GM08714 (cell line): ENCODE data around the gene DENND5B.
A peak's percentile ranks its signal among the peaks of the same experiment; 100 is the strongest.

ENCODE experiments used
- H3K4me3 ChIP-seq: fragments of 200-500 bp; sonication (Bioruptor generic); 2 replicates; pipeline ENCODE4 v1.5.1; 2014; ENCODE audit warnings: mild to moderate bottlenecking, low read length, inconsistent platforms
- ZNF274 ChIP-seq: IDR thresholded peaks from 2 replicates; pipeline ENCODE4 v1.6.1; 2012; ENCODE audit warnings: mild to moderate bottlenecking, low read depth, low read length

The DENND5B gene

DNA sequence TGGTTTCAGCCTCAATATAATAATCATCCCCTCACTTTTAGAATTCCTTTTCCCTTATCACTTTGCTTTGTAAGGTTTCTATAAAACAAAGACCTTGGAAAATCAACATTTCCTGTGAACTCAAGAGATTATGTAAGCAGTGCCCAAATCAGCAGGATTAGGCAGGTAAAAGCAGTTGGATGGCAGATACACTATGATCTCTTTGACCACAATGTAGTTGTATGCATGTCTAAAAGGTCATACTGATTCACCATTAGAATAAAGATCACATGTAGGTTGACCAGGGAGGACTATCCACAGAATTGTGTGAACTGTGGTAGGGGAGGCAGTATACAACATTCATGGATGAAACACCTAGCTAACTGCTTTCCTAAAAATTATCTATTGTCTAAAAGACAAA, 57.5 kb downstream of the DENND5B start:
- TF ChIP-seq ZNF274: no peak
- H3K4me3 ChIP-seq: no peak overlapping the region

GRCh38 chr12:31531893-31532292, 59.0 kb downstream of the DENND5B start:
- no peak overlapping the region for H3K4me3 ChIP-seq
- no peak for TF ChIP-seq ZNF274

- TF ChIP-seq ZNF274: no peak
- H3K4me3 ChIP-seq: no peak overlapping the region
Observed at GRCh38 chr12:31528095-31528494, 62.8 kb downstream of the DENND5B start.

- no peak for TF ChIP-seq ZNF274
- H3K4me3 ChIP-seq: no peak overlapping the region
Observed at GRCh38 chr12:31527083-31527482, 63.9 kb downstream of the DENND5B start.

DNA sequence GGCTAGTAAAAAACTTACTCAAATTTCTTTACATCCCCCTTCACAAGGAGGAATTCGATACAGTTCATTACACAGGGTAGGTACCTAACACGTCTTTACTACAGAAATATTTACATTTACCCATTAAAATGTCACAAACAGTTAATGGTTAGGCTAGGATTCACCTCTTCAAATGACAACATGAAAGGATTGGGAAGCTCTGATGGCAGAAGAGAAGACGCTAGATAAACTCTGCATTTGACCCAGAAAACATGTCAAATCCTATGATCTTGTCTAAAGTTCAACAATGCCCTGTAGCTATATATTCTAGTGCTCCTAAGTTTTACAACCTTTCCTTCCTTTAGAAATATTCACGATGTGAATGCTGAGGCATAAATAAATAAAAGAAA, 64.8 kb downstream of the DENND5B start:
- no peak overlapping the region for H3K4me3 ChIP-seq
- no peak for TF ChIP-seq ZNF274

GRCh38 chr12:31525496-31526157, 65.3 kb downstream of the DENND5B start:
- H3K4me3 ChIP-seq: peak overlapping the region; percentile 53; the same call in 1 of the 2 replicates
- no peak for TF ChIP-seq ZNF274

DNA sequence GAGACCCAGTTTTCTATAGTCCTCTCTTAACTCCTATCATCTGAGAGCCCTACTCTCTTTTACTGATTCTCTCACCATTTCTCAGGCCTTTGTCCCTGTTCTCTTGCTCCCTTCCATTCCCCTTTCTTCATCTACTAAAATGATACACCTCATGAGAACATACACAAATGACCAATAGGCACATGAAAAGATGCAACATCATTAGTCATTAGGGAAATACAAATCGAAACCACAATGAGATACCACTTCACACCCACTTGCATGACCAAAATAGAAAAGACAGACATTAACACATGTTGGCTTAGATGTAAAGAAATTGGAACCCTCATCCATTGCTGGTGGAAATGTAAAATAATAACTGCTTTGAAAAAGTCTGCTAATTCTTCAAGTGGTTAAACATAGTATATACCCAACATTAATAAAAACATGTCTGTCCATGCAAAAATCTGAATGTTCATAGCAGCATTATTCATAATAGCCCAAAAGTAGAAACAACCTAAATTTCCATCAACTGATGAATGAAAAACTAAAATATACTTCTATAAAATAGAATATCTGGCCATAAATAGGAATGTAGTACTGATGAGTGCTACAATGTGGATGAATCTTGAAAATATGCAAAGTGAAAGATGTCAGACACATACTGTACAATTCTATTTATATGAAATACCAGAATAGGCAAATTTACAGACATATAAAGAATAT, 66.0 kb downstream of the DENND5B start:
- no peak for TF ChIP-seq ZNF274
- H3K4me3 ChIP-seq: no peak overlapping the region

- no peak for TF ChIP-seq ZNF274
- H3K4me3 ChIP-seq: no peak overlapping the region
Observed at GRCh38 chr12:31523306-31523705, 67.6 kb downstream of the DENND5B start.

DNA sequence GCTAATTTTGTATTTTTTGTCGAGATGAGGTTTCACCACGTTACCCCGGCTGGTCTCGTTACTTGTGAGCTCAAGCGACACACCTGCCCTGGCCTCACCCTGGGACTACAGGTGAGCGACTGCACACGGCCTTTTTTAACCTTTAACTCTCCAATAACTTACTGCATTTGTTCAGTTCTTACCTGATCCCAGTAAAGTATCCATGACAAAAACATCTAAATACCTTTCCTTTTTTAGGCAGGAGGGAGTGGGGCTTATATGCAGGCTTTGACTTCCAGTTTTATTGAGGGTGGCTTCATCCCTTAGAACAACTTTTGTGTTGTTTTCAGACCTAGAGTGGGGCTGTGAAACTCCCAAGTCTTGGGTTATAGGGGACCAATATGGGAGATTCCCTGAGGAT, 68.3 kb downstream of the DENND5B start:
- no peak for TF ChIP-seq ZNF274
- no peak overlapping the region for H3K4me3 ChIP-seq

- no peak for TF ChIP-seq ZNF274
- no peak overlapping the region for H3K4me3 ChIP-seq
Observed at GRCh38 chr12:31521964-31522363, 69.0 kb downstream of the DENND5B start.

GRCh38 chr12:31519511-31519910, 71.4 kb downstream of the DENND5B start:
- H3K4me3 ChIP-seq: no peak overlapping the region
- TF ChIP-seq ZNF274: no peak

DNA sequence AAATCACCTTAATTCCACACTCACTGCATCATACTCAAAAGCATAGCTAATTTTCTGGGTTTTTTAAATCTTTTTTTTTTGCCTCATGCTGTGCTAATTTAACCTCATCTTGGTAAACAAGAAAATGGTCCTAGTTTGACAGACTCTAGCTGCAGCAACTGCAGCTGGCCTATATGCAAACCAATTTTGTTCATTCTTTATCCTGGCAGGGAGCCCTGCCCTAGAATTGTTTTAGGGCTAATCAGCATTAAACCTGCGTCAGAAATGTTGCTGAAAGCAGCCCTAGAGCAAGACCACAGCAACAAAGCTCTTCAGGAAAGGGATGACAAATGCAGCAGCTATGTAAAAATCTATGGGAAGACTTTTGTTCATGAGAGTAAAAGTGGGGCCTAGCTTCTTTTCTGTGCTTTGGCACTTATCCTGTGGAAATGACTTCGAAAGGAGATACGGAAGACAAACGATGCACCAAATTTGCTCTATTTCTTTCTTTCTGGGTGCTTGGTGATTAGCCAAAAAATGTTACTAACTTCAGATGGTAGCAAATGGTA, 72.2 kb downstream of the DENND5B start:
- TF ChIP-seq ZNF274: no peak
- no peak overlapping the region for H3K4me3 ChIP-seq

DNA sequence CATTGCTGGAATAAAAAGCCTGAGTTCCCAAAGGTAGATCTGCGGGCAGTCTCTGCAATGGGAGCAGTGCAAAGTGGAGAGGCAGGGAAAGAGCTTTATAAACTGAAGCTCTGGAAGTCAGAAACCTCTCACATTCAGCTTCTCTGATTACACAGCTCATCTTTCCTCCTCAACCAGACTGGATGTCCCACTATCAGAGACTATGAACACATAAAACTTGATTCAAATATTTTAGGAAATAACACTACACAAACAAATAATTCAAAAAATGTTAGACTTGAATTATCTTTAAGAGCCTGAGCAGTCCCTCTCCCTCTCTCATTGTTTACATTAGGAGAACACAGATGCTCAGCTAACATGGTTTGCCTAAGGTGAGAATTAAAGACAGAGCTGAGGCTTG, 72.9 kb downstream of the DENND5B start:
- H3K4me3 ChIP-seq: no peak overlapping the region
- TF ChIP-seq ZNF274: no peak

- no peak overlapping the region for H3K4me3 ChIP-seq
- no peak for TF ChIP-seq ZNF274
Observed at GRCh38 chr12:31516702-31517101, 74.2 kb downstream of the DENND5B start.

DNA sequence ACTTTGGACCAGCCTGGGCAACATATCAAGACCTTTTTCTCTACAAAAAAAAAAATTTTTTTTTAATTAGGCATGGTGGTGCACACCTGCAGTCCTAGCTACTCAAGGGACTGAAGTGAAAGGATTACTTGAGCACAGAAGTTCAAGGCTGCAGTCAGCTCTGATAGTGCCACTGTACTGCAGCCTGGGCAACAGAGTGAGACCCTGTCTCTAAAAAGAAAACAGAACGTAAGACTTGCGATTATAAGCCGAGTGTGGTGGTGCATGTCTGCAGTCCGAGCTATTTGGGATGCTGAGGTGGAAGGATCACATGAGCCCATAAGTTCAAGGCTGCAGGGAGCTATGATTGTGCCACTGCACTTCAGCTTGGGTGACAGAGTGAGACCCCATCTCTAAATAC, 76.0 kb downstream of the DENND5B start:
- H3K4me3 ChIP-seq: no peak overlapping the region
- TF ChIP-seq ZNF274: no peak
